Bone marrow (tissue), 2 donors: ENCODE data around the gene RHNO1.

ENCODE experiments used
- DNase-seq, 2 donors: peaks; one replicate each; lab custom pipeline; 2025; lab: John Stamatoyannopoulos, UW

Gene RHNO1

DNA sequence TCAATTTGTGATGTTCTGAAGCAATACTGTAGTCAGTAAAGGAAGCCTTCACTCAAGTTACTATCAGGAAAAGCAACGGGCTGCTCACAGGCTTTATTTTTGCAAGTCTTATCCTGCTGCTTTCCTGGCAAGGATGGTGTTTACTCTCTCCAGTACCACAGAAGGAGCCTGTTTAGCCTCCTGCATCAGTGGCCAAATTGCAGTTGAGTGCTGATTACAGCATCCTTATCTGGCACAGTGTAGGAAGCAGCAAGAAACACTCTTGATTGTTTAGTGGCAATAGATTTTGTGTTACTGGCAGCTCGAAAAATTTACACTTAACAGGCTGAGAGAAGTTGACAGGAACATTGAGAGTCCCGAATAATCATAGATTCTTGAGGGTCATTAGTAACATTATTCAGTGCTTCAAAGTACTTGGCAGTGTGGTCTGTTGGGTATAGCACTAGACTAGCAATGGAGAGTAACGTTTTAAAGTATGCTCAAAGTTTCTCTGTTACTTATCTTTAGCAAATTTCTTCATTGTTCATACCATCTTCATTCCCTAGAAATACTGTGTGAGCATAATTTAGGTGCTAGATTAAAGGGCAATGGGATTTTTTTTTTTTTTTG lies 25.4 kb downstream of the RHNO1 start:
- DNase-seq = no peak

DNA sequence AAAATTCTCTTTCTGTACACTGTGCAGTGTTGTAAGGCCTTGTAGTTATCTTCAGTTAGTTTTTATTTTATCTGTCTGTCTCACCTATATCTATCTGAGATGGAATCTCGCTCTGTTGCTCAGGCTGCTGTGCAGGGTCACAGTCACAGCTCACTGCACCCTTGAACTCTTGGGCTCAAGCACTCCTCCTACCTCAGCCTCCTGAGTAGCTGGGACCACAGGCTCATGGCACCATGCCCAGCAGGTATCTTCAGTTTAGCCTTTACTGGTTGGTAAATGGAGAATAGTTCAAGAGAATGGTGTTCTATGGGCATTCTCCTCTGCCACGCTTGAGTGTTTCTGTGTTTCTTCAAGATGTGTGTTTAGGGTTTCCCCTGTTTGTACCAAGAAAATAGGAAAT lies 27.2 kb downstream of the RHNO1 start:
- DNase-seq = no peak

DNA sequence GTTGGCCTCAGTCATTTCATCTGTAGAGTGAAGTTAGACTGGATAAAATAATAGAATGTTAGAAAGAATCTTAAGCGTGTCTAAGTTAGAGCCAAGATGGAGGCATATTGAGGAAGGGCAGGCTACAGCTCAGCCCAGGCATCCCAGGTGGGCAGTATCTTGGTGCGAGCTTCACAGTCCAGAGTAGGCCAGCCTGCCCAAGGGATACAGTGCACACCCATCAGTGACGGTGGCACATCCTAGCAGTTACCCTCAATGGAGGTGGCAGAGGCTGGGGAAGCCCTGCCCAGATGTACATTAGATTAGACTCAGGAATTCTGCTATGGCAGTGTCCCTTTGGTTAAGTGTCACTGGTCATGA lies 35.2 kb downstream of the RHNO1 start:
- no peak for DNase-seq

GRCh38 chr12:2919249-2919648 lies 42.2 kb downstream of the RHNO1 start:
- no peak for DNase-seq

GRCh38 chr12:2922329-2922728 lies 45.3 kb downstream of the RHNO1 start:
- no peak for DNase-seq

GRCh38 chr12:2923057-2923456 lies 46.0 kb downstream of the RHNO1 start:
- DNase-seq = no peak

DNA sequence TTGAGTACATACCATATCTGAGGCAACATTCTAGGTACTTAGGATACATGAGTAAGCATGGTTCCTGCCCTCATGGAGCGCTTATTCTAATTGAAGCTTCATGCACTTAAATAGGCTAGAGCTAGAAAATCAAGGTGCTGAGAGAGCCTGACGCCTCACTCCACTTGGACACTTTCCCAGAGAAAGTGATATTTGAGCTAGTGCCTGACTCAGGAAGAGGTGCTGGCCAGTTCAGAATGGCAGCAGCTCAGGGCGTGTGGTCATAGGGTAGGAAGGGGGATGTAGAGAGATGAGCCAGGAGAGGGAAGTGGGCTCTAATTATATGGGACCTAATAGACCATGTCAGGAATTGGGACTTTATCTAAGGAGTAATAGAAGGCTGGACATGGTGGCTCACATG lies 47.0 kb downstream of the RHNO1 start:
- no peak for DNase-seq

DNA sequence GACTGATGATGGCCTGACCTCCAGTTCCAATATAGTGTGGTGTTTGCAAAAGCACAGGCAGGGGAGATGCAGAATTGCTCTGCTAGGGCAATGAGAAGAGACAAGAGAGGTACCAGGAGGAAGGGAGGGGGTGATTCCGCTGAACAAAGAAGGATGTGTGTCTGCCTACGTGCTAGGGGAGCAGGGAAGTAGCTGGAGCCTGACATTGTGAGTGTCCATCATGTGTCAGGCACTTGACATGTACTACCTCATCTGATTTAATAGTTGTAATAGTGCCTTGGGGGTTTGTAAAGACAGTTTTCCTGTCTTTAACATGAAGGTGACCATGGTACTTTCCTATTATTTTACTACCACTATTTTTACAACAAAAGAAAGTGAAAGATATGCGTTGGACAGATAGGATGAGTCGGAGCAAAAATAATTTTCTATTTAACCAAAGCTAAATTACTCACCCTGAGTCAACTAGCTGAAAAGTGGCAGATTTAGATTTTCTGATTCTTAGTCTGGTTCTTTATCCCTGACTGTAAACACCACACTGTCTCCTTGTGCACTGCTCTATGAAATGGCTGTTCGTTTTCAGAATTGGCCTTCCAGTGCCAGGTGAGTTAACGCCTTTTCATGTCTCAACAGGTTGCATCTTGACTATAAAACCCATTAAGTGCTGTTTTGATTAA lies 48.4 kb downstream of the RHNO1 start:
- no peak for DNase-seq

GRCh38 chr12:2930865-2931264 lies 53.8 kb downstream of the RHNO1 start:
- no peak for DNase-seq

DNA sequence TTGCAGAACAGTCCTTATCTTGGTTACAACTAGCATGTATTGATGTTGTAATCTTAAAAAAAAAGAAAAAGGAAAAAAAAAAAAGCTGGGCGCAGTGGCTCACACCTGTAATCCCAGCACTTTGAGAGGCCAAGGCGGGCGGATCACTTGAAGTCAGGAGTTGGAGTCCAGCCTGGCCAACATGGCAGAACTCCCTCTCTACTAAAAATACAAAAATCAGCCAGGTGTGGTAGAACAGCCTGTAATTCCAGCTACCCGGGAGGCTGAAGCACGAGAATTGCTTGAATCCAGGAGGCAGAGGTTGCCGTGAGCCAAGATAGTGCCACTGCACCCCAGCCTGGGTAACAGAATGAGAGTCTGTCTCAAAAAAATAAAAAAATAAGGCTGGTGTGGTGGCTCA lies 56.6 kb downstream of the RHNO1 start:
- DNase-seq = no peak

DNA sequence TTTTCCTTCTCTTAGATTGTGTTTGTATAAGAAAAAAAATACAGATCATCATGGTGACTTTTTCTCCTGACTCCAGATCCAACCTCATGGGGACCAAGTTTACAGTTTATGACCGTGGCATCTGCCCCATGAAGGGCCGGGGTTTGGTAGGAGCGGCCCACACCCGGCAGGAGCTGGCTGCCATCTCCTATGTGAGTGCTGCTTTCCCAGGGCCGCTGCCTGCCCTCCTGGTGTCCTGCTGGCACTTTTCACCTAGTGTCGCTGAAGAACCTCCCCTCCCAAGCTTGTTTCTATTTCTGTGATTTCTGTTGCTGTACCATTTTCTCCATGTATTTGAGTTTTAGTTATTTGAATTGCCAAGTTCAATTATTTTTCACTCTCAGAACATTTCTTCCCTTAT lies 57.3 kb downstream of the RHNO1 start:
- DNase-seq = no peak

DNA sequence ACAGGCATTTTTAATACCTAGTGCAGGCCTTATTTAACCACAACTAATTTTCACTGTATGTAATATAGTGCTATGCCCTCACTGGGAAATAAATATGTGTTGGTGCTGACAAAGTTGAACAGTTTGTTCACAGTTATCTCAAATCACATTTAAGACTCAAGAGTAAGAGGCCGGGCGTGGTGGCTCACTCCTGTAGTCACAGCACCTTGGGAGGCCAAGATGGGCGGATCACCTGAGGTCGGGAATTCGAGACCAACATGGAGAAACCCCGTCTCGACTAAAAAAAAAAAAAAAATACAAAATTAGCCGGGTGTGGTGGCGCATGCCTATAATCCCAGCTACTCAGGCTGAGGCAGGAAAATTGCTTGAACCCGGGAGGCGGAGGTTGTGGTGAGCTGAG lies 59.3 kb downstream of the RHNO1 start:
- no peak for DNase-seq

GRCh38 chr12:2937500-2937899 lies 60.5 kb downstream of the RHNO1 start:
- no peak for DNase-seq
